OCI-LY1 (cell line): ENCODE measurements around the gene RAPGEF1.

ENCODE experiments used
- H2AFZ ChIP-seq: fragments of 200-600 bp; sonication (generic), shearing (Covaris generic); 2 replicates; pipeline ENCODE4 v1.6.0; 2014; ENCODE audit warnings: antibody characterized with exemption, mild to moderate bottlenecking, low read length
- H3F3A ChIP-seq: fragments of 200-600 bp; sonication (generic), shearing (Covaris generic); 2 replicates; pipeline ENCODE4 v1.6.0; 2014; ENCODE audit warnings: mild to moderate bottlenecking, antibody characterized with exemption, low read length, moderate library complexity; ENCODE audit not compliant: insufficient read depth
- H3K27ac ChIP-seq: fragments of 200-600 bp; sonication (generic); 2 replicates; pipeline ENCODE4 v1.5.1; 2014; ENCODE audit warnings: low read length, mixed run types, mild to moderate bottlenecking, low read depth; ENCODE audit not compliant: poor library complexity, severe bottlenecking
- H3K27me3 ChIP-seq: fragments of 200-600 bp; sonication (generic); 2 replicates; pipeline ENCODE4 v1.6.0; 2014; ENCODE audit warnings: antibody characterized with exemption, mild to moderate bottlenecking, low read length, moderate library complexity; ENCODE audit not compliant: insufficient read depth
- H3K36me3 ChIP-seq: fragments of 200-600 bp; sonication (generic); 2 replicates; pipeline ENCODE4 v1.6.1; 2014; ENCODE audit warnings: mild to moderate bottlenecking, antibody characterized with exemption, low read length, moderate library complexity, mixed read lengths; ENCODE audit not compliant: insufficient read depth
- H3K4me1 ChIP-seq: fragments of 200-600 bp; sonication (generic); 2 replicates; pipeline ENCODE4 v1.5.1; 2014; ENCODE audit warnings: mild to moderate bottlenecking, low read length, moderate library complexity; ENCODE audit not compliant: insufficient read depth, severe bottlenecking
- H3K4me2 ChIP-seq: fragments of 200-600 bp; sonication (generic), shearing (Covaris generic); 2 replicates; pipeline ENCODE4 v1.6.1; 2014; ENCODE audit warnings: low read length
- H3K4me3 ChIP-seq: fragments of 200-600 bp; sonication (generic); 2 replicates; pipeline ENCODE4 v1.5.1; 2014; ENCODE audit warnings: low read length, low read depth, mild to moderate bottlenecking, mixed read lengths; ENCODE audit not compliant: poor library complexity, severe bottlenecking
- H3K79me2 ChIP-seq: fragments of 200-600 bp; shearing (Covaris generic); 2 replicates; pipeline ENCODE4 v1.6.1; 2016; ENCODE audit warnings: mixed run types, low read length, mixed read lengths; ENCODE audit not compliant: insufficient read depth
- H3K9ac ChIP-seq: fragments of 200-600 bp; sonication (generic), shearing (Covaris generic); 2 replicates; pipeline ENCODE4 v1.6.1; 2014; ENCODE audit warnings: mild to moderate bottlenecking, low read length, mixed read lengths
- H3K9me2 ChIP-seq: fragments of 200-600 bp; sonication (generic), shearing (Covaris generic); 2 replicates; pipeline ENCODE4 v1.6.1; 2014; ENCODE audit warnings: low read depth, mild to moderate bottlenecking, low read length, mixed read lengths
- H3K9me3 ChIP-seq: fragments of 200-600 bp; shearing (Covaris generic); 2 replicates; pipeline ENCODE4 v1.6.1; 2014; ENCODE audit warnings: low read length, mixed read lengths
- H4K20me1 ChIP-seq: fragments of 200-600 bp; sonication (generic), shearing (Covaris generic); 2 replicates; pipeline ENCODE4 v1.6.0; 2016; ENCODE audit warnings: mild to moderate bottlenecking, low read length; ENCODE audit not compliant: insufficient read depth
- CTCF ChIP-seq: fragments of 200-600 bp; sonication (generic), shearing (Covaris generic); IDR thresholded peaks from 2 replicates; pipeline ENCODE4 v1.5.1; 2017; ENCODE audit warnings: mild to moderate bottlenecking, antibody characterized with exemption, low read length, moderate library complexity, mixed read lengths
- EZH2 ChIP-seq: fragments of 200-600 bp; sonication (generic), shearing (Covaris generic); IDR thresholded peaks from 2 replicates; pipeline ENCODE4 v1.8.0; 2017; ENCODE audit warnings: borderline replicate concordance, mixed run types, mild to moderate bottlenecking, antibody characterized with exemption, low read length, moderate library complexity, mixed read lengths

RAPGEF1 gene

GRCh38 chr9:131702911-131703310, 37.0 kb downstream of the RAPGEF1 start:
- Histone ChIP-seq H3K9me2 (no peaks in the 10 kb centered on the region), H3K4me2 (no peak overlapping the region), H3K79me2 (peaks cover 65% of the 10 kb centered on the region), H2AFZ (no peak overlapping the region), H3K4me3 (no peak overlapping the region), H3K4me1 (peaks cover 100% of the 10 kb centered on the region), H3K27ac (peak overlapping the region; percentile 98), H3K9ac (no peak overlapping the region), H3K27me3 (no peaks in the 10 kb centered on the region), H3K36me3 (no peaks in the 10 kb centered on the region), H4K20me1 (no peaks in the 10 kb centered on the region), H3K9me3 (no peaks in the 10 kb centered on the region), H3F3A (no peaks in the 10 kb centered on the region)
- TF ChIP-seq EZH2: no peak
- TF ChIP-seq CTCF: no peak

- H3K9me2 ChIP-seq: no peaks in the 10 kb centered on the region
- no peaks in the 10 kb centered on the region for H3K27me3 ChIP-seq
- H3K36me3 ChIP-seq: no peaks in the 10 kb centered on the region; the same call in 1 of the 2 replicates
- no peaks in the 10 kb centered on the region for H3F3A ChIP-seq
- TF ChIP-seq EZH2 (no peak), CTCF (no peak)
- H3K4me1 ChIP-seq: peaks cover 100% of the 10 kb centered on the region
- no peak overlapping the region for H3K4me3 ChIP-seq
- H3K27ac ChIP-seq: peak overlapping the region; percentile 3
- H2AFZ ChIP-seq: no peak overlapping the region
- peaks cover 68% of the 10 kb centered on the region for H3K79me2 ChIP-seq
- no peaks in the 10 kb centered on the region for H4K20me1 ChIP-seq
- no peak overlapping the region for H3K4me2 ChIP-seq
- no peaks in the 10 kb centered on the region for H3K9me3 ChIP-seq
- H3K9ac ChIP-seq: no peak overlapping the region
Measured at GRCh38 chr9:131701789-131702337, 38.0 kb downstream of the RAPGEF1 start.

- H3K9me3 ChIP-seq: no peaks in the 10 kb centered on the region
- H3K4me2 ChIP-seq: no peak overlapping the region
- peaks cover 100% of the 10 kb centered on the region for H3K4me1 ChIP-seq
- no peaks in the 10 kb centered on the region for H4K20me1 ChIP-seq
- H3K27me3 ChIP-seq: no peaks in the 10 kb centered on the region
- no peaks in the 10 kb centered on the region for H3F3A ChIP-seq
- no peaks in the 10 kb centered on the region; the same call in 1 of the 2 replicates for H3K36me3 ChIP-seq
- H3K9me2 ChIP-seq: no peaks in the 10 kb centered on the region
- H3K9ac ChIP-seq: no peak overlapping the region
- no peak for TF ChIP-seq EZH2
- no peak for TF ChIP-seq CTCF
- peaks cover 63% of the 10 kb centered on the region for H3K79me2 ChIP-seq
- peak overlapping the region; percentile 73 for H3K27ac ChIP-seq
- no peak overlapping the region for H2AFZ ChIP-seq
- no peak overlapping the region for H3K4me3 ChIP-seq
Measured at GRCh38 chr9:131701436-131701781, 38.5 kb downstream of the RAPGEF1 start.
